Right lobe of liver (tissue), 4 donors: ENCODE results near the gene NCOA1.

Source experiments
- CTCF ChIP-seq, 4 donors: fragments of 200-600 bp in 3 of 4; fragments of 450-650 bp in 1 of 4; IDR thresholded peaks; one replicate each; pipeline versions ENCODE4 v1.5.1 to v1.8.0; 2016 to 2022; ENCODE audit warnings: antibody characterized with exemption in 4 of 4, mild to moderate bottlenecking in 2 of 4
- POLR2A ChIP-seq: fragments of 450-650 bp; IDR thresholded peaks from one replicate; pipeline ENCODE4 v1.6.1; 2017; ENCODE audit warnings: antibody characterized with exemption, mild to moderate bottlenecking
- donor health status: DM: no; HTN: no; CAD: no.
- donor health status: DM: no; HTN: no; CAD: no.
- donor health status: DM: no; HTN: yes; CAD: no.

GRCh38 chr2:24482251-24482971 lies 8.6 kb upstream of the NCOA1 start:
- TF ChIP-seq CTCF (IDR thresholded peaks at IDR 0.05) (no peak), POLR2A (no peak)
